Measurements from ENCODE around the gene CBLN2.
A peak's percentile ranks its signal among the peaks of the same experiment; 100 is the strongest.

Gene CBLN2

GRCh38 chr18:72544092-72544886 lies at the start of gene CBLN2:
CBLN2 (minus strand) TSS chr18:72544342; CDS start chr18:72542160, 2,182 bp downstream.
- peak; percentile 76 for TF ChIP-seq CTCF (conservative IDR thresholded peaks at IDR 0.05; ENCODE audit: low read depth, low read length)
- H3K9ac ChIP-seq: peak within 1 kb of the TSS; percentile 12; the same call in 1 of the 2 replicates
- H3K79me2 ChIP-seq (ENCODE audit: insufficient read depth, low read depth): no peaks in the 10 kb centered on the region
- H3K27ac ChIP-seq: no peak within 1 kb of the TSS
- no peak within 1 kb of the TSS for H3K4me3 ChIP-seq (IDR thresholded peaks at IDR 0.05; ENCODE audit: insufficient read depth, low read depth, low read length)
- no peaks in the 10 kb centered on the region; the same call in 1 of the 2 replicates for H3K27me3 ChIP-seq (ENCODE audit: insufficient read depth, low read depth)
- H4K20me1 ChIP-seq (ENCODE audit: insufficient read depth): no peaks in the 10 kb centered on the region
- peak within 1 kb of the TSS; percentile 86 for H2AFZ ChIP-seq (ENCODE audit: low read depth)
- H3K4me1 ChIP-seq (ENCODE audit: low read depth, poor library complexity, severe bottlenecking): peaks cover 4% of the 10 kb centered on the region
- no peaks in the 10 kb centered on the region for H3K36me3 ChIP-seq (ENCODE audit: insufficient read depth)
- peak within 1 kb of the TSS; percentile 94 for H3K4me2 ChIP-seq

- no peak for TF ChIP-seq CTCF (conservative IDR thresholded peaks at IDR 0.05; ENCODE audit: low read depth, low read length)
These were observed 44.2 kb upstream of the CBLN2 start for GRCh38 chr18:72588360-72588759.

DNA sequence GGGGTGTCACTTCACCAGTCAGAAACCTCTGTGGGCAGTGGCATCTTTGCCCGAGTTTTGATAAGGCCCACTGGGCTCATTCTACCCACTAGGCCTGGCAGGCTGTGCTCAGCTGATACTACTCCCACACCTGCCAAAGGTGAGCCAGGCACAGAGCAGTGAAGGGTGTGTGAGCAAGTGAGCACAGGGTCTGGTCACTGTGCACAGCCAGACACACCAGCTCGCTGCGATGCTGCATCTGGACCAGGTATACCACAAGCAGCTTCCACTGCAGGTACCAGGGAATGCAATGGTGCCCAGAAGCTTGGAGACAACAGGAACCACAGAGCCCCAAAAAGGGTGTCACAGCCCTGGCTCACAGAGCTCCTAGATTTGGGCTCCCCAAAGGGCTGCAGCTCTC lies 40.6 kb upstream of the CBLN2 start:
- Histone ChIP-seq H3K4me2 (no peak overlapping the region), H3K79me2 (ENCODE audit: insufficient read depth, low read depth) (no peaks in the 10 kb centered on the region), H3K27me3 (ENCODE audit: insufficient read depth, low read depth) (no peaks in the 10 kb centered on the region), H3K4me3 (IDR thresholded peaks at IDR 0.05; ENCODE audit: insufficient read depth, low read depth, low read length) (no peak overlapping the region), H3K27ac (no peak overlapping the region), H2AFZ (ENCODE audit: low read depth) (no peak overlapping the region), H4K20me1 (ENCODE audit: insufficient read depth) (no peaks in the 10 kb centered on the region), H3K36me3 (ENCODE audit: insufficient read depth) (no peaks in the 10 kb centered on the region), H3K4me1 (ENCODE audit: low read depth, poor library complexity, severe bottlenecking) (no peaks in the 10 kb centered on the region), H3K9ac (no peak overlapping the region)
- no peak for TF ChIP-seq CTCF (conservative IDR thresholded peaks at IDR 0.05; ENCODE audit: low read depth, low read length)

More at GRCh38 chr18:72588360-72588759, 44.2 kb upstream of the CBLN2 start:
- no peaks in the 10 kb centered on the region for H3K79me2 ChIP-seq (ENCODE audit: insufficient read depth, low read depth)
- no peaks in the 10 kb centered on the region for H3K36me3 ChIP-seq (ENCODE audit: insufficient read depth)
- no peak overlapping the region for H2AFZ ChIP-seq (ENCODE audit: low read depth)
- H3K9ac ChIP-seq: no peak overlapping the region
- H4K20me1 ChIP-seq (ENCODE audit: insufficient read depth): no peaks in the 10 kb centered on the region
- H3K27me3 ChIP-seq (ENCODE audit: insufficient read depth, low read depth): no peaks in the 10 kb centered on the region
- H3K4me2 ChIP-seq: no peak overlapping the region
- H3K4me3 ChIP-seq (IDR thresholded peaks at IDR 0.05; ENCODE audit: insufficient read depth, low read depth, low read length): no peak overlapping the region
- no peak overlapping the region for H3K27ac ChIP-seq
- H3K4me1 ChIP-seq (ENCODE audit: low read depth, poor library complexity, severe bottlenecking): no peaks in the 10 kb centered on the region

DNA sequence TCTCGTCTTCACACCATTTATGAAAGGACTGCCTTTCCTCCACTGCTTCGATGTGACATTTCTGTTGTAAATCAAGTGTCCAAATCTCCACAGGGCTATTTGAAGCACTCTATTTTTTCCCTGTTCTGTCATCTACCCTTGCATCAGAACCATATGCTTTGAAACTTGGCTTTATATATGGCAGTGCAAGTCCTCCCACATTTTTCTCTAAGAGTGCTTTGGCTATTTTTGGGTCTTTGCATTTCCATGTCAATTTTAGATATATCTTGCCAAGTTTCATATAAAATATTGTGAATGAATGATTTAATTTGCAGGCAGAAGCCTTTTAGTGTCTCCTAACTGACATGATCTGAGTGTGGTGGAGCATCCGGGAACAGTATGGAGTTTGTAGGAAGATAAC lies 37.8 kb upstream of the CBLN2 start:
- H3K4me3 ChIP-seq (IDR thresholded peaks at IDR 0.05; ENCODE audit: insufficient read depth, low read depth, low read length): no peak overlapping the region
- H3K9ac ChIP-seq: no peak overlapping the region
- H2AFZ ChIP-seq (ENCODE audit: low read depth): no peak overlapping the region
- no peaks in the 10 kb centered on the region for H4K20me1 ChIP-seq (ENCODE audit: insufficient read depth)
- no peak overlapping the region for H3K27ac ChIP-seq
- no peaks in the 10 kb centered on the region for H3K36me3 ChIP-seq (ENCODE audit: insufficient read depth)
- no peaks in the 10 kb centered on the region for H3K4me1 ChIP-seq (ENCODE audit: low read depth, poor library complexity, severe bottlenecking)
- no peak for TF ChIP-seq CTCF (conservative IDR thresholded peaks at IDR 0.05; ENCODE audit: low read depth, low read length)
- no peak overlapping the region for H3K4me2 ChIP-seq
- H3K79me2 ChIP-seq (ENCODE audit: insufficient read depth, low read depth): no peaks in the 10 kb centered on the region
- no peaks in the 10 kb centered on the region for H3K27me3 ChIP-seq (ENCODE audit: insufficient read depth, low read depth)
